Urinary bladder (tissue), 4 donors: ENCODE data around the gene PTPN3. TPM values are rescaled to one million over a fixed set of nuclear protein-coding genes. Genes with fewer than 3 reads are reported as not detected.

Experiments used
- DNase-seq: peaks from one replicate; pipeline ENCODE4 v3.0.0-alpha.2; 2015; ENCODE audit errors: extremely low spot score
- H3K27ac ChIP-seq: one replicate; pipeline ENCODE4 v1.5.1; 2013; ENCODE audit warnings: low read depth, mild to moderate bottlenecking, moderate library complexity
- H3K36me3 ChIP-seq: one replicate; pipeline ENCODE4 v1.6.1; 2013; ENCODE audit warnings: mild to moderate bottlenecking, moderate library complexity; ENCODE audit not compliant: insufficient read depth
- H3K4me1 ChIP-seq: one replicate; pipeline ENCODE4 v1.6.1; 2013; ENCODE audit warnings: mild to moderate bottlenecking, moderate library complexity; ENCODE audit not compliant: insufficient read depth
- H3K4me3 ChIP-seq: one replicate; pipeline ENCODE4 v1.5.1; 2013; ENCODE audit warnings: low read depth, low read length
- WGBS: extraction: QIAGEN DNeasy Blood & Tissue Kit; methylation state at CpG from one replicate; pipeline ENCODE4 v1.1.7; 2013; 5-methylcytosine and 5-hydroxymethylcytosine counted together
- polyA plus RNA-seq: library from polyadenylated mRNA; stranded (reverse); fragments of 200-250 nt; gene quantifications from one replicate; pipeline ENCODE4 v1.2.3, GENCODE V29; 2013
- total RNA-seq: library from RNA; depleted of rRNA; stranded (reverse); fragments of >200 nt; gene quantifications from one replicate; pipeline ENCODE4 v1.2.3, GENCODE V29; 2014
- donor health status: healthy with polysubstance abuse.
- donor health status: healthy.

PTPN3 gene
- total and polyA plus RNA-seq, 2 donors, result 1.9 to 4.2 TPM

DNA sequence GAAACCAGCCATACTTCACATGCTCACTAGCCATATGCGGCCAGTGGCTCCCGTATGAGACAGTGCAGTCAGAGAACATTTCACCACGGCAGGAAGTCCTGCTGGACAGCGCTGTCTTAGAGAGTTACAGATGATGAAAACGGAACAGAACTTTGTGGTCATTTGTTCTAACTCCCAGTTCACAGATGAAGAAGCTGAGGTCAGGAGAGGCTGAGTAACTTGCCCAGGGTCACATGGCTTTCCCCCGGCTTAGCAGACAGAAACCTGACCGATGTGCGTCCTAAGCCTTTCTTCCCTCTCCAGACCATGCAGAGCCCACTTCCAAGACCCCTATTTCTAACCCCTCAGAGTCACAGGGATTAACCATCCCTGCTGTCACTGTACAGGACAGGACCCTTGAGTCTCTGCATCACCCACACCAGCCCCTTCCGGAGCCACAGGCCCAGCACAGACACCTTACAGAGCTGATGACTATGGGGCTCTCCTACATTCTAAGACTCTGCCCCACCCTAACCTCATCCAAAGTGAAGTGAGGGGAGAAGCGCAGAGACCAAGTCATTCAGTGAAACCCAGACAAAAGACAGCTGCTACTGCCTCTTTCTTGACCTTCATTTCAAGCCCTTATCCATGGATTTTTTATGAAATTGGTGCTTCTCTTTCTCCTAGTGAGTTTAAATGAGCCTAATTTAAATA lies 86.9 kb downstream of the PTPN3 start:
- Histone ChIP-seq H3K36me3 (no peaks in the 10 kb centered on the region), H3K27ac (no peak overlapping the region), H3K4me3 (no peak overlapping the region), H3K4me1 (peaks cover 1% of the 10 kb centered on the region)
- DNase-seq, result no peak
- 87% methylated on average over 10 of the region's 10 CpGs for WGBS

- Histone ChIP-seq H3K4me1 (peaks cover 1% of the 10 kb centered on the region), H3K27ac (no peak overlapping the region), H3K4me3 (no peak overlapping the region), H3K36me3 (no peaks in the 10 kb centered on the region)
- WGBS, result 63% methylated on average over 12 of the region's 12 CpGs
- no peak for DNase-seq
Measured at GRCh38 chr9:109409773-109410397, 88.2 kb downstream of the PTPN3 start.

GRCh38 chr9:109408759-109409462 lies 89.2 kb downstream of the PTPN3 start:
- Histone ChIP-seq H3K4me3 (no peak overlapping the region), H3K4me1 (peaks cover 1% of the 10 kb centered on the region), H3K36me3 (no peaks in the 10 kb centered on the region), H3K27ac (no peak overlapping the region)
- 78% methylated on average over 6 of the region's 6 CpGs for WGBS
- no peak for DNase-seq

DNA sequence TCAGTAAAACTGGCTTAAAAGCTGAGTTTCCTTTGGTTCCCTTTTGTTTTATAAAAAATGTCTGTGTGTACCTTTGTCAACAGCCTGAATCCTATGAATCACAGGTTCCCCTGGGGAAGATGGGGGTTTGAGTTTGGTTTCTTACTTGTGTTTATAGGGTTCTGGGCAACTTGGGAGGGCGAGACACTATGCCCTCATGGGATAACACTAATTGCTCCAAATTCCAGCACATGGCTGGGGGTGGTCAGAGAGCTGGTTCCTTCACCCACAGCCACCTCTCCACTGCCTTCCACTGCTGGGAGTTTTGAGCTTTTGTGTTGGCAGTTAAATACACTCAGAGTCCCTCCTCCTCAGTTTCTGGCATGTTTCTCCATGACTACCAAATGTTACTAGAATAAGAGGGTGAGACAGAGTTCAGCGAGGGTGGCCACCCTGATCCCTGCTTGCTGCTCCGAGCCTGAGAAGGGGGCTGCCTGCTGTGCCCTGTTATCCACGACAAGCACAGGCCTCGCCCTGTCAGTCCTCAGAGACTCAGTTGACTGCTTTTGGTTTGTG lies 94.3 kb downstream of the PTPN3 start:
- DNase-seq, result no peak
- no peaks in the 10 kb centered on the region for H3K36me3 ChIP-seq
- H3K27ac ChIP-seq, result no peak overlapping the region
- no peak overlapping the region for H3K4me3 ChIP-seq
- 53% methylated on average over 5 of the region's 5 CpGs for WGBS
- peaks cover 1% of the 10 kb centered on the region for H3K4me1 ChIP-seq

DNA sequence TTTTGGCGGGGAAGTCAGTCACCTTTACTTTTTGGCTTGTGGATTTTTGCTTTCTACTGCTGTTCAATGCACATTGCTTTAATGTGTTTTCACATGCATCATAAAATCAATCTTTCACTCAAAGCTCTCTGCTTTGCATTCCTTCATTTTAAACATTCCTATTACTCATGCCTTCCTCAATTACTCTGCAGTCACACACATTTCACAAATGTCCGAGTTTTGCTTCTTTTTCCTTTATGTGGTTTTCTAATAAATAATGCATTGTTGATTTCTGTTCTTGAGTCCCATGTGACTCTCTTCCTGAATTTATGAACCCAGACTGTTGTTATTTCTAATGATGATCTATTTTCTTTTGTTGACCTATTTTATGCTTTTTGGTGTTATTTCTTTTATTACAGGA lies 95.0 kb downstream of the PTPN3 start:
- peaks cover 1% of the 10 kb centered on the region for H3K4me1 ChIP-seq
- DNase-seq, result no peak
- WGBS, result 79% methylated on average over 2 of the region's 2 CpGs
- H3K27ac ChIP-seq, result no peak overlapping the region
- H3K36me3 ChIP-seq, result no peaks in the 10 kb centered on the region
- no peak overlapping the region for H3K4me3 ChIP-seq

DNA sequence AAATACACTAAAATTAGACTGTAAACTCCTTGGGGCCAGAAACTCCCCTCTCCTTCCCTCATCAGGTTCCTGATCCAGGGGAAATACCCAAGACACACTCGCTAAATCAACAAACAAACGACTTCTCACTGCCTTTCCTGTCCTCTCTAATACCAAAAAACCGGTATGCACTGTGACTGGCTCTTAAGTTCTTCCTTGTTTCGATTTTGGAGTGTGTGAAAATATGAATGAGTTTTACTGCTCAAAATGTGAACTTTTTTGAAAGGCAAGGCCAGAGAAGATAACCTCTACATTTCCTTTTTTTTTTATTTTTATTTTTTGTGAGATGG lies 96.2 kb downstream of the PTPN3 start:
- H3K4me3 ChIP-seq, result no peak overlapping the region
- no peaks in the 10 kb centered on the region for H3K36me3 ChIP-seq
- DNase-seq, result no peak
- no peaks in the 10 kb centered on the region for H3K4me1 ChIP-seq
- no peak overlapping the region for H3K27ac ChIP-seq
- 66% methylated on average over 4 of the region's 4 CpGs for WGBS

DNA sequence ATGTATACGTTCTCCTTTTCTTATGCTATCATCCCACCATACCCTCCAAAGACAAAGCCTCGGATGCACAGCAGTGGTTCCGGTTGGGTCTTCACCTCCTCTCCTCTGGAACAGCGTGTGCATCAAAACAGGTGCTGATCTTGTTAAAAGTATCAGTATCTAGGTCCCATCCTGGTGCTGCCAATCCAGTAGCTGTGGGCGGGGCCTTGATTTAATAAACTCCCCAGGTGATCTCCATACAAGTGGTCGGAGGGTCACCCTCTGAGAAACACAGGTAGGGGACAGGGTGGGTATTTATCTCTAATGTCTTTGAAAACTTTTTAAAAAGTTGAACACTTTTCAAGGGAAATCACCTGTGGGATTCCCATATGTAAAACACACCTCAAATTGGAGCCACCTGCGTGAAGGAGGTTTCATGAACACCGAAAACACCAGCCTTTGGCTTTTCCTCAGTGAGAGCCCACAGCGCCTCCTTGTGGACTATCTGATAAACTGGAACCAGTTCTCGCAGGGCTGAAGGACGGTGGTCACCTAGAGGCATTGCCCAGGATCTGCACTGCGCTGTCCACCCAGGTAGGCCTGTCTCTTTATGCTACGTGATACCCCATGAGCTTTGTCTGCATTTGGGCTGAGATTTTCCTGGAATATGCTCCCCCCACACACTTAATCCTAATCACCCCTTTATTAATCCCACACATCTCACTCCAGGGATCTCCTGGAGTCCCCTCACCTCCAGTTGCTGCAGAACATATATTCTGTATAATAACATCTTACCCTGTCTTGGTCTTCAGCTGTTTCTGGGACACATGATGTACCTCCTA lies 96.7 kb downstream of the PTPN3 start:
- 57% methylated on average over 13 of the region's 13 CpGs for WGBS
- Histone ChIP-seq H3K4me3 (no peak overlapping the region), H3K27ac (no peak overlapping the region), H3K4me1 (no peaks in the 10 kb centered on the region), H3K36me3 (no peaks in the 10 kb centered on the region)
- no peak for DNase-seq

- 88% methylated on average over 6 of the region's 6 CpGs for WGBS
- no peak overlapping the region for H3K27ac ChIP-seq
- DNase-seq, result no peak
- H3K4me3 ChIP-seq, result no peak overlapping the region
- H3K4me1 ChIP-seq, result no peaks in the 10 kb centered on the region
- H3K36me3 ChIP-seq, result no peaks in the 10 kb centered on the region
Measured at GRCh38 chr9:109399258-109399767, 98.8 kb downstream of the PTPN3 start.

DNA sequence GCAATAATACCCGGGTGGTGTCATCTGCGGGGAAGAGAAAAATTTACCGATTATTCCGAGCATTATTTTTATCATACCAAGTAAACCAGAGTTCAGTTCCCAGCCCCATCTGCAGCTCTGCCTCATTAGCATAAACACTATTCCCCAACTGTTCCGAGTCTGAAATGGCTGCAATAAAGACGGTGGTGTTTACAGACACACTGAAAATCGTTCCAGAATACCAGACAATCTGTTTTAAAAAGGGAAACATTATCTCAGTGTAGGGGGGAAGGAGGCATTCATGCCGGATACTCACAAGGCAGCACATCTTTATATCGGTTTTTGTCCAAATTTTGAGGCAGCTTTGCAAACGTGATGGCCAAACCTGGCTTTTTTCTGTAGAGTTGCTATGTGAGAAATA lies 106.9 kb downstream of the PTPN3 start:
- no peaks in the 10 kb centered on the region for H3K4me1 ChIP-seq
- no peak overlapping the region for H3K4me3 ChIP-seq
- no peak overlapping the region for H3K27ac ChIP-seq
- no peak for DNase-seq
- no peaks in the 10 kb centered on the region for H3K36me3 ChIP-seq
- 35% methylated on average over 10 of the region's 10 CpGs for WGBS

GRCh38 chr9:109387856-109388255 lies 110.3 kb downstream of the PTPN3 start:
- Histone ChIP-seq H3K4me3 (no peak overlapping the region), H3K4me1 (no peaks in the 10 kb centered on the region), H3K27ac (no peak overlapping the region), H3K36me3 (no peaks in the 10 kb centered on the region)
- WGBS, result 90% methylated on average over 6 of the region's 6 CpGs
- DNase-seq, result no peak

DNA sequence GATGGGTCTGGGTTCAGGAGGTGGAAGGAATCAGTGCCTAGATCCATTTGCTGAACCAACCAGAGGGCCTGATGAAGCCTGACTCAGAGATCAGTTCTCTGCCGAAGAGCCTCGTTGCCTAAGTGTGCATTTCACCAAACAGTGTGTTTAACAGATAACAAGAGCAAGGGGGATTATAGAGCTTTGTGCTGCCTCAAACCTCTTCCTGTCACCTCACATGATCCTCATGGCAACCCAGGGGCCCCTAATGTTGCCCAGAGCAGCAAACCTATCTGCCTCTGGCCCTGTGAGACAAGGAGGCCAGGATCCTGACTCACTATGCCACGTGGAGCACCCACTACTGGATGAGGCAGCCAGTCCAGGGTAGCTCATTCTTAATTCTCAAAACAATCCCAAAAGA lies 110.9 kb downstream of the PTPN3 start:
- Histone ChIP-seq H3K36me3 (no peaks in the 10 kb centered on the region), H3K4me3 (no peak overlapping the region), H3K27ac (no peak overlapping the region), H3K4me1 (no peaks in the 10 kb centered on the region)
- no peak for DNase-seq
- WGBS, result 50% methylated on average over 3 of the region's 3 CpGs

- DNase-seq, result no peak
- 95% methylated on average over 3 of the region's 3 CpGs for WGBS
- Histone ChIP-seq H3K27ac (no peak overlapping the region), H3K36me3 (no peaks in the 10 kb centered on the region), H3K4me1 (no peaks in the 10 kb centered on the region), H3K4me3 (no peak overlapping the region)
Measured at GRCh38 chr9:109385499-109385898, 112.6 kb downstream of the PTPN3 start.

DNA sequence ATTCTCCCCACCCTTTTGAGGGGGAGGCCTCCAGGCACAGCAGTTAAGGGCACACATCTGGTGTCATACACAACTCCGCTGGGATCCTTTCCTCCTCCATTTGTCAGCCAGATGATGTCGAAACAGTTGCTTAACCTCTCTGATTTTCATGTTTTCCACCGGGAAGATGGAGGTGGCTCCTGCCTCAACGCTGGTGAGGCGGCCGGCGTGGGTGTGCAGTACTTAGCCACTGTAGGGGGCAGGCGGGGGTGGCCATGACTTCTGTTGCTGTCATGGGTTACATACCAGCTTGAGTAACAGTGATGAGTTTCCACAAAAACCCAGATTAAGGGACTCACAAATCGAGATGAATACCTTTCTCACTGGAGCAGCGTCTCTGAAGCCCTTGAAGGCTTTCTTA lies 114.2 kb downstream of the PTPN3 start:
- 89% methylated on average over 10 of the region's 10 CpGs for WGBS
- H3K4me1 ChIP-seq, result no peaks in the 10 kb centered on the region
- DNase-seq, result no peak
- no peaks in the 10 kb centered on the region for H3K36me3 ChIP-seq
- H3K27ac ChIP-seq, result no peak overlapping the region
- H3K4me3 ChIP-seq, result no peak overlapping the region
